Activated T-cell treated with anti-CD3 and anti-CD28 coated beads, Interleukin-2, amount 50 U/mL, for 4 hours (primary cell): Measurements from ENCODE around the gene TRIM10. TPM values are rescaled to one million over a fixed set of nuclear protein-coding genes. Genes with fewer than 3 reads are reported as not detected.
"Not testable (repeated sequence)": the region's sequence is repeated elsewhere in the genome, so short reads cannot be mapped to it uniquely, and the experiment has no call there.

Source experiments
- ATAC-seq, 2 donors: fragments of 200-7000 bp; cut with Tn5 transposase; one replicate each; pipeline ENCODE4 v1.10.0; 2021
- DNase-seq: peaks from one replicate; pipeline ENCODE4 v3.0.0-alpha.2; 2020
- H3K27me3 Mint-ChIP-seq: one replicate; pipeline ENCODE4 v1.8.0; 2021; ENCODE audit warnings: low read depth, mixed read lengths
- H3K36me3 Mint-ChIP-seq: one replicate; pipeline ENCODE4 v1.8.0; 2022; ENCODE audit warnings: mixed read lengths; ENCODE audit not compliant: insufficient read depth
- H3K4me1 Mint-ChIP-seq: one replicate; pipeline ENCODE4 v1.8.0; 2021; ENCODE audit warnings: low read depth, mixed read lengths
- H3K4me3 Mint-ChIP-seq: one replicate; pipeline ENCODE4 v1.8.0; 2021; ENCODE audit warnings: mild to moderate bottlenecking, moderate library complexity, mixed read lengths
- H3K9me3 Mint-ChIP-seq: one replicate; pipeline ENCODE4 v1.8.0; 2021; ENCODE audit warnings: mixed read lengths
- total RNA-seq, 3 donors: library from RNA; stranded (reverse); gene quantifications; one replicate each; pipeline ENCODE4 v1.2.1, GENCODE V29; 2021

The TRIM10 gene
- total RNA-seq, 3 donors from 2014 or later: not detected

- no peaks in the 10 kb centered on the region for H3K9me3 Mint-ChIP-seq
- H3K4me1 Mint-ChIP-seq: peaks cover 2% of the 10 kb centered on the region
- DNase-seq: no peak
- H3K27me3 Mint-ChIP-seq: peaks cover 21% of the 10 kb centered on the region
- H3K36me3 Mint-ChIP-seq: no peaks in the 10 kb centered on the region
- no peak for ATAC-seq
- H3K4me3 Mint-ChIP-seq: no peak overlapping the region
Measured at GRCh38 chr6:30152910-30153610, 8.0 kb downstream of the TRIM10 start.

GRCh38 chr6:30152016-30152673 is 8.9 kb downstream of the TRIM10 start:
- Mint-ChIP-seq H3K36me3 (no peaks in the 10 kb centered on the region), H3K4me3 (no peak overlapping the region), H3K9me3 (no peaks in the 10 kb centered on the region), H3K27me3 (peaks cover 23% of the 10 kb centered on the region), H3K4me1 (peaks cover 2% of the 10 kb centered on the region)
- DNase-seq (no peak), ATAC-seq (no peak)

- Mint-ChIP-seq H3K4me1 (peaks cover 2% of the 10 kb centered on the region), H3K36me3 (no peaks in the 10 kb centered on the region), H3K27me3 (peaks cover 22% of the 10 kb centered on the region), H3K9me3 (no peaks in the 10 kb centered on the region), H3K4me3 (no peak overlapping the region)
- ATAC-seq (no peak), DNase-seq (no peak)
Measured at GRCh38 chr6:30151580-30151979, 9.4 kb downstream of the TRIM10 start.

GRCh38 chr6:30150671-30151395 is 10.2 kb downstream of the TRIM10 start:
- Mint-ChIP-seq H3K4me3 (no peak overlapping the region), H3K9me3 (no peaks in the 10 kb centered on the region), H3K4me1 (peaks cover 2% of the 10 kb centered on the region), H3K36me3 (no peaks in the 10 kb centered on the region), H3K27me3 (peaks cover 27% of the 10 kb centered on the region)
- ATAC-seq (no peak), DNase-seq (no peak)

- Mint-ChIP-seq H3K36me3 (no peaks in the 10 kb centered on the region), H3K4me1 (peaks cover 2% of the 10 kb centered on the region), H3K27me3 (peaks cover 32% of the 10 kb centered on the region), H3K9me3 (no peaks in the 10 kb centered on the region), H3K4me3 (no peak overlapping the region)
- ATAC-seq (no peak), DNase-seq (no peak)
Measured at GRCh38 chr6:30149858-30150550, 11.0 kb downstream of the TRIM10 start.

- Mint-ChIP-seq H3K36me3 (no peaks in the 10 kb centered on the region), H3K4me1 (peaks cover 2% of the 10 kb centered on the region)
- no peak for ATAC-seq
Measured at GRCh38 chr6:30149234-30149633, 11.8 kb downstream of the TRIM10 start.

GRCh38 chr6:30147096-30147495 is 13.9 kb downstream of the TRIM10 start:
- Mint-ChIP-seq H3K4me1 (peaks cover 2% of the 10 kb centered on the region), H3K36me3 (no peaks in the 10 kb centered on the region), H3K9me3 (no peaks in the 10 kb centered on the region), H3K4me3 (no peak overlapping the region), H3K27me3 (peaks cover 38% of the 10 kb centered on the region)
- no peak for ATAC-seq
- DNase-seq: no peak

More at GRCh38 chr6:30149234-30149633, 11.8 kb downstream of the TRIM10 start:
- H3K4me3 Mint-ChIP-seq: no peak overlapping the region
- H3K9me3 Mint-ChIP-seq: no peaks in the 10 kb centered on the region
- peaks cover 35% of the 10 kb centered on the region for H3K27me3 Mint-ChIP-seq
- no peak for DNase-seq

- no peak overlapping the region for H3K4me3 Mint-ChIP-seq
- H3K27me3 Mint-ChIP-seq: peaks cover 47% of the 10 kb centered on the region
- DNase-seq: no peak
- ATAC-seq: no peak
- no peaks in the 10 kb centered on the region for H3K9me3 Mint-ChIP-seq
- no peaks in the 10 kb centered on the region for H3K36me3 Mint-ChIP-seq
- no peaks in the 10 kb centered on the region for H3K4me1 Mint-ChIP-seq
Measured at GRCh38 chr6:30145818-30146217, 15.2 kb downstream of the TRIM10 start.

- ATAC-seq (no peak), DNase-seq (no peak)
- no peaks in the 10 kb centered on the region for H3K4me1 Mint-ChIP-seq
- no peaks in the 10 kb centered on the region for H3K9me3 Mint-ChIP-seq
- no peaks in the 10 kb centered on the region for H3K36me3 Mint-ChIP-seq
- no peak overlapping the region for H3K4me3 Mint-ChIP-seq
- H3K27me3 Mint-ChIP-seq: peaks cover 54% of the 10 kb centered on the region
Measured at GRCh38 chr6:30144811-30145210, 16.2 kb downstream of the TRIM10 start.

GRCh38 chr6:30143780-30144179 is 17.2 kb downstream of the TRIM10 start:
- H3K27me3 Mint-ChIP-seq: peaks cover 59% of the 10 kb centered on the region
- no peaks in the 10 kb centered on the region for H3K36me3 Mint-ChIP-seq
- DNase-seq (no peak), ATAC-seq (no peak)
- H3K9me3 Mint-ChIP-seq: no peaks in the 10 kb centered on the region
- H3K4me3 Mint-ChIP-seq: no peak overlapping the region
- no peaks in the 10 kb centered on the region for H3K4me1 Mint-ChIP-seq

GRCh38 chr6:30142665-30143064 is 18.3 kb downstream of the TRIM10 start:
- Mint-ChIP-seq H3K36me3 (no peaks in the 10 kb centered on the region), H3K4me3 (no peak overlapping the region), H3K27me3 (peaks cover 54% of the 10 kb centered on the region), H3K4me1 (no peaks in the 10 kb centered on the region), H3K9me3 (no peaks in the 10 kb centered on the region)
- DNase-seq: no peak
- no peak for ATAC-seq

GRCh38 chr6:30140240-30140639 is 20.8 kb downstream of the TRIM10 start:
- H3K9me3 Mint-ChIP-seq, H3K4me1 Mint-ChIP-seq, H3K36me3 Mint-ChIP-seq, ATAC-seq, H3K4me3 Mint-ChIP-seq, DNase-seq: not testable (repeated sequence)
- H3K27me3 Mint-ChIP-seq: peaks cover 44% of the 10 kb centered on the region

GRCh38 chr6:30136570-30137286 is 24.3 kb downstream of the TRIM10 start:
- Mint-ChIP-seq H3K36me3 (no peaks in the 10 kb centered on the region), H3K4me1 (no peaks in the 10 kb centered on the region), H3K9me3 (no peaks in the 10 kb centered on the region), H3K27me3 (peaks cover 41% of the 10 kb centered on the region), H3K4me3 (no peak overlapping the region)
- no peak for DNase-seq
- ATAC-seq: peak in 1 of 2 donors; percentile 61

GRCh38 chr6:30135757-30136156 is 25.3 kb downstream of the TRIM10 start, which contains the start of gene TRIM40:
TRIM40 (plus strand) TSS chr6:30136140; CDS start chr6:30137037, 897 bp downstream.
- Mint-ChIP-seq H3K9me3 (no peaks in the 10 kb centered on the region), H3K27me3 (peaks cover 42% of the 10 kb centered on the region), H3K4me3 (no peak within 1 kb of the TSS), H3K4me1 (peaks cover 3% of the 10 kb centered on the region), H3K36me3 (no peaks in the 10 kb centered on the region)
- DNase-seq (no peak), ATAC-seq (no peak)
